ENCODE data around the gene YEATS2. TPM values are rescaled to one million over a fixed set of nuclear protein-coding genes. Genes with fewer than 3 reads are reported as not detected.

YEATS2 gene
- polyA plus RNA-seq, 5 donors: 35.5 to 49.7 (median 42.1) TPM

- no peak for DNase-seq
Measured at GRCh38 chr3:183810643-183811594, 113.3 kb downstream of the YEATS2 start.

GRCh38 chr3:183811638-183812037, 114.0 kb downstream of the YEATS2 start:
- no peak for DNase-seq

- DNase-seq: no peak
Measured at GRCh38 chr3:183812761-183813445, 115.3 kb downstream of the YEATS2 start.

DNA sequence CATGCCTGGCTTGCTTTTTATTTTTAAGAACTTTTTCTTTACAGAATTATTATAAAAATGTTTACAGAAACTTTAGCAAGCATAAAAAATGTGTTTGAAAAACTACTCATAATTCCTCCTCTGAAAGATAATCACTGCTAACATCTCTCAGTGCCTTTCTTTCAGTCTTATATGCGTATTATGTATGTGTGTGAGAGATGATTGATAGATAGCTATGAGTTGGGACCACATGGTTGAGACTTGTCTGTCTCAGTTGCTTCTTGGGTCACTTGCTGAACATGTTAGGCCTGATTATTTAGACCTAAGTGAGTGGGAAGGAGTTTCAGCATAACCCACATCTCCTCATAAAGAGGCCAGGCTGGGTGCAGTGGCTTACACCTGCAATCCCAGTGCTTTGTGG, 116.6 kb downstream of the YEATS2 start:
- no peak for DNase-seq

GRCh38 chr3:183815563-183815940, 118.0 kb downstream of the YEATS2 start:
- DNase-seq: no peak

DNA sequence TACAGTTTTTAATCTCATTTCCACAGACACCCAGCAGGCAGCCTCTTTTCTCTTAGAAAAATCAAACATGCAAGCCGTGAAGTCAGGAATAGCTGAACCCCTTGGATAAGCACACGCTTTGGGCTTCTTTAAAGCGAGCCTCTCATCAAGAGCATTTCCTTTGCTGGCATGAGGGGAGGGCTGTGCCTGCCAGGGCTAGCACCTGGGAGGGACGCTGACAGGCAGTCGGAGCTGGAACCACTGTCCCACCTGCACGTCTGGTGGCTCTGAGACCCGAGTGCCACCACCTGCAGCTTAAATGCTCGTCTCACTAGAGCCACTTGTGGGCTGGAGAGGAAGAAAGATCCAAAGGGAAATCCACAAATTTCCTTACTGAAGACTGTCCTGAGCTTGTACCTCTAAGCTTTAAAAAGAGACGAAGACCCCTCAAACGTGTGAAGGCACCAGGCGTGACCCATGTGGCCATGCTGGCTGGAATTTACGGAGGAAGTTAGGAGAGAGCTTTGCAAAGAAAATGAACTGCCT, 118.4 kb downstream of the YEATS2 start:
- no peak for DNase-seq

DNA sequence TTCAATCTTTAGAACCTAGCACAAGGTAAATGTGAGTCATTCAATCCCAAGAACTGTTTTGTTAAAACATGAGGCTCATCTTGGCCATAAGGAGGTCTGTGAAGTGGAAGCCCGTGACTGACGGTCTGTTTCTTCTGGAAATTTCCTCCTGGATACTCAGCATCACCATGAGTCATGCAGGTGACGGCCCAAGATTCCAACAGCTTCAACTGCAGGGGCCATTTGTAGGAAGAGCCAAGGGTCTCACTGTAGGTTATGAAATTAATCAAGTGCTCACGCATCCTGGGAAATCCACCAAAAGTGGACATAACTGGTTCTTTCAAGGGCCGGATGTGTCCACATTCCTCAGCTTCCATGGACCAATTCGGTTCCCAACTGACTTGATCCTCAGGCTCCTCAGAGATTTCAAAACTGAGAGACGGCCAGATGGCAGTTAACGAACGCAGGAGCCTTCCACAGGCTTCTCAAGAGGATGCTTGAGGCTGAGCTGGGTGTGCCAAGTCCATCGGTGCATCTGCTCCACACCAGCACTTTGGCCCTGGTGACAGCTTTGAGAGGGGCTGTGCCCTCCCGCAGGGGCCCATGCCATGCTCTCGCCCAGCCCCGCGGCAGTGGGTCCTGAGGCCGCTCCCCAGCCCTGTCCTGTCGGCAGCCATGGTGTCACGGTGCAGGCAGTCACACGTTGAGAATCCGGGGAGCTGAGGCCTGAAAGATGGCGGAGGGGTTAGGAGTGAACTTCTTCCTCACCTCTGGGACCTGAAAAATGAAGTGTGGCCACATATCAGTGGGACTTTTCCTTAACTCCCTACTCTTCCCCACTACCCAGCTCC, 119.3 kb downstream of the YEATS2 start:
- no peak for DNase-seq

DNA sequence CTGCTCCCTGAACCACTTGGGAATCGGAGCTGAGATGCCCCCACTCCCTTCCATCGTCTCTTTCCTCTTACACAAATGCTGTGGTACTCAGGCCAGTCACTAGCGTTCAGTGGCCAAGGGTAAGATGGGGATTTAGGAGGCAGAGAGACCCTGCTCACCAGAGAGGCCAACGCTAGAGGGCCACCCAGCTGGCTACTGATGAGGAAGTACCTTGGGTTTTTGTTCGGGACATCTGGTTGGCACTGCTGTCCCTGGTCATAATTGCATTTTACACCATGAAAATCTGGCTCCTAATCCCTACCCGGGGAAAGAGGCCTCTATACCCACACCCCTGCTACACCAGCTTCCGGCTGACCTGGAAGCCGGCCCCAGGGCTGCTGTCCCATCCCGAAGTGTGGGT, 120.0 kb downstream of the YEATS2 start:
- DNase-seq: no peak

DNA sequence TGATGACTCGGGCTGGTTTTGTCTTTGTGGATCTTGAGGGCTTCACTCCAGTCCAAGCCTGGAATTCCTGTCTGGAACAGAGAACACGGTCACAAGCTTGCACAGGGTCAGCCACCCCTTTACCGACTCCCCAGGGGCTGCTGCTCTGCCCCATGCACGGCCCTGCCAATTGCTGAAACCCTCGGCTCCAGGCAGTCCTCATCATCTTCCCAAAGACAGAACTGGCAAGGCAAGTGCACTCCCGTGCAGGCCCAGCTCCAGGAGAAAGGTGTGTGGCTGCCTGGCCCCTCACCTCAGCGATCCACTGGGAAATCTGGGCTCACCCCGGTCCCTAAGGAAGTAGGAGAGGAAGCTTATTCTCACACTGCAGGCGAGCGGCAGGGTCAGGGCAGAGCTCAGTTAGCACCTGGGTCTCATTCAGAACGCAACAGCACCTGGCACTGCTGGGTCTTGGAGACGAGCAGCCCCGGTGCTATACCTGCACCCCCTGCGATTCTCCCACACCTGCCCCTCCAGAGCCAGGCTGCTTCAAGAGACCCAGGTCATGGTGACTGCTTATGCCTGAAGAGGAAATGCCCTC, 120.5 kb downstream of the YEATS2 start:
- DNase-seq: no peak

- DNase-seq: no peak
Measured at GRCh38 chr3:183818706-183819624, 121.4 kb downstream of the YEATS2 start.

DNA sequence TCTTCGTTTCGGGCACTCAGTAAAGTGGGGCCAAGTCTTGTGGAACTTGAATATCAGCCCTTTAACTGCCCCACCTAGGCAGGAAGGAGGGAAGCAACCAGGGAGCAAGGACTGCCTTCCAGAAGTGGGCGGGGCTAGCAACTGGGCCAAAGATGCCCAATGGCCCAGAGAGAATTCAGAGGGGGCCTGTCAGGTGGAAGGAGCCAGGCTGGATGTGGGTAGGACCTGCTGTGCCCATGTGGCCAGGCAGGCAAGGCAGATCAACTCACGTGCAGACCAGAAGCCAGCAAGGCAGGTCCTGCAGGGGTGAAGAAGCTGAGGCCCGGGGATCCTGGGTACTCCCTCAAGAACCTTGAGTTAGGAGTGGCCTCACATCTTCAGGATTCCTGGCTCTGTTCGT, 122.2 kb downstream of the YEATS2 start:
- DNase-seq: no peak

GRCh38 chr3:183822631-183823030, 125.0 kb downstream of the YEATS2 start:
- DNase-seq: no peak

GRCh38 chr3:183823963-183824362, 126.4 kb downstream of the YEATS2 start:
- no peak for DNase-seq

DNA sequence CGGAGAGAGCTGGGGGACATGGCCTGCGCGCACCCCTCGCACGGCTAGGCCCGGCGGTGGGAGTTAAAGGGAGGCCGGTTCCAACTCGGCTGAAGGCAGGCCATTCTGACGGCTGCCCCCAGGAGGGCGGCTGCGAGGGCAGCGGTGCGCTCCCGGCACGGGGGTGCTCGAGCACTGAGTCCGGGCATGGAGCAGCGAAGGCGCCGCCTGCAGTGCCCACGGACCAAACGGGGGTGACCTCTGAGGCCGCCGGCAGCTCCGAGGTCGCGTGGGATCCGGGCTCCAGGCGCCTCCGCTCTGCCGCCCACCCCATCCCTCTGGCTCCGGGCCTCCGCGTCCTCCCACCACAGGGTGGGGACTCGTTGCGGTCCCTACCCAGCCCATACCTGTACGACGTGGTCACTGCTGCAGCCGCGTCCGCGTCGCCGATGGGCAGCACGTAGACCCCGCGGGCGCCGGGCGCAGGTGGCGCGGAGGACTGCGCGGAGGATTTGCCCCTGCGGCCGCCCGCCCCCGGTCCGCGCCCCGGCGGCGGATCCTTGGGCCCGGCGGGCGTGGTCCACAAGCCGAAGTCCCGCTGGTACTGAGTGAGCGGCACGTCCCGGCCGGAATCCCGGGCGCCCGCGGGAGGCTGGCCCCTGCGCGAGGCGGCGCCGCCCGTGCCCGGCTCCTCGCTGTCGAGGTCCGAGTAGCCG, 127.3 kb downstream of the YEATS2 start:
- no peak for DNase-seq

GRCh38 chr3:183825456-183826161, 128.0 kb downstream of the YEATS2 start, which contains the start of gene MAP6D1:
Gene MAP6D1 (minus strand): TSS chr3:183825577. CDS start chr3:183825547, 30 bp downstream.
- peak; percentile 25 to 34 for DNase-seq

DNA sequence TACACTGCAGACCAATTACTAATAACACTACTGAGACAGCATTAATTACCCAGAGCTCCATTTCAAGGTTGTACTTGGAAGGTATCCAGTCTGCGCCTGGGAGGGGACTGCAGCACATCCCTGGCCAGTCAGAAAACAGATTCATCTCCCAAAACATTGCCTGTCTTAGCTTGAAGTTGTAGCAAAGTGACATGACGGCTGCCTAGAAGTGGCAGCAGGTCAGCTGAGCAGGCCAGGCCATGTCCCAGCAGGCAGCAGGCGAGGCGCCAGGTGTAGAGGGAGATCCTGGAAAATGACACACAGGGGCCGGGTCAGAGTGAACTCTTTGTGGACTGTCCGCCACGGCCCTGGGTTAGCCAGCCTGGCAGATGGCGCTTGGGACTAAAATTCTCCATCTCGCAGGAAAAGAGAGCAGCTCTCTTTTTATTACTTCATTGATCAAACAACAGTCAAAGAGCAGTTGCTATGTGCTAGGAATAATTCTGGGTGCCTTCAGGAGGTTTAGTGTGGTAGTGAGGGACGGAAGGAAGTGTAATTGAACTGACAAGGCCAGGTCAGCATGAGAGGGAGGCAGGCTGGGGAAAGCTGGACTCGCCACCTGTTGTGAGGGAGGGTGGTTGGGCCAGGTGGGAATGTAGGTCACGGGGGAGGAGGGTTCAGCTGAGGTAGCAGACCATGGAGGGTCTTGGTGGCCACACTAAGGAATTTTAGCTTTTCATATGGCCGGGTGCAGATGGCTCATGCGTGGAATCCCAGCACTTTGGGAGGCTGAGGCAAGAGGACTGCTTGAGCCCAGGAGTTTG, 129.1 kb downstream of the YEATS2 start:
- DNase-seq: no peak

DNA sequence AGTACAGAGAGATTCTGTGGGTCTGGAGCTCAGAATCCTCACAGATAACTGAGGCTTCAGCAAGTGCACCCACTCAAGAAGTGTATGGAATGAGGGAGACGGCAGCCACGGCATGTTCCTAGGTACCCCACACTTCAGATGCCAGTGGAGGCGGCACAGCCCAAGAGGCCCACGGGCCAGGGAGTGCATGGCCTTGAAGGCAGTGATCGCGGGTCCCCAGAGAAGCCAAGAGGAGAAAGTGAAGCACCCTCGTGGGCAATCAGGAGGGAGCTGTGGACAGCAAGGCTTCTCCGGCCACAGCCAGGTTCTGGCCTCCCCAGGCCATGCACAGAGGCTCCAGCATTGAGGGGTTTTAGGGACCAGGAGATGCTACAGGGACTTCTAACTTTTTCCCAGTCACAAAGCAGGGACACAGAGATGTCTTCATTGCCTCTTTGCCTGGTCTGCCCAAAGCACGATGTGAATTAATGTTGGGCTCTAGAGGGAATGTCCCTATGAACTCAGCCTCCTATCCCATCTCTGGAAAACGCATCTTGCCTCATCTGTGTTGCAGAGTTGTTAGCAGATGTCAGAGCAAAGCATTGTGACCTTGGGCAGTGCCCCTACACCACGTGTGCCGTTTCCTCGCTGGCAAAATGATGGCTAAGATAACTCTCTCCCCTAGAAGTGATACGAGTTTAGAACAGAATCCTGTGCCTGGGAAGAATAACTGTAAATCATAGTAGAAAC, 130.4 kb downstream of the YEATS2 start:
- DNase-seq: no peak

GRCh38 chr3:183828538-183828870, 130.9 kb downstream of the YEATS2 start:
- DNase-seq: no peak

All from right lung (tissue), 5 donors.